HepG2 (cell line): ENCODE results near the gene ZNF628. TPM values are rescaled to one million over a fixed set of nuclear protein-coding genes. Genes with fewer than 3 reads are reported as not detected.

Experiments
- CBX5 ChIP-seq: sonication (generic); formaldehyde crosslinking; IDR thresholded peaks from 2 replicates; pipeline ENCODE4 v1.4.0; 2020; ENCODE audit warnings: missing genetic modification reagents, borderline replicate concordance
- CENPT ChIP-seq: sonication (generic); formaldehyde crosslinking; IDR thresholded peaks from 2 replicates; pipeline ENCODE4 v1.8.0; 2022; ENCODE audit warnings: low read depth, mild to moderate bottlenecking, moderate library complexity, missing genetic modification reagents
- DMAP1 ChIP-seq: IDR thresholded peaks from 2 replicates; pipeline ENCODE4 v1.6.1; 2016
- FOXK2 ChIP-seq: fragments of 450-650 bp; IDR thresholded peaks from 2 replicates; pipeline ENCODE4 v1.6.1; 2016
- HNRNPK ChIP-seq: fragments of 200-400 bp; formaldehyde crosslinking; IDR thresholded peaks from 2 replicates; pipeline ENCODE4 v1.6.1; 2018; ENCODE audit warnings: low read length, low read depth, moderate library complexity, mild to moderate bottlenecking; ENCODE audit not compliant: poor library complexity, severe bottlenecking
- HNRNPUL1 ChIP-seq: fragments of 200-400 bp; formaldehyde crosslinking; IDR thresholded peaks from 2 replicates; pipeline ENCODE4 v1.6.1; 2017; ENCODE audit warnings: low read depth, mild to moderate bottlenecking, low read length, moderate library complexity
- NFYB ChIP-seq: sonication (generic); formaldehyde crosslinking; IDR thresholded peaks from 2 replicates; pipeline ENCODE4 v1.4.0; 2020; ENCODE audit warnings: missing genetic modification reagents
- POLR2G ChIP-seq: fragments of 200-400 bp; formaldehyde crosslinking; IDR thresholded peaks from 2 replicates; pipeline ENCODE4 v1.6.1; 2018; ENCODE audit warnings: mild to moderate bottlenecking, low read depth, low read length, moderate library complexity
- RCOR2 ChIP-seq: IDR thresholded peaks from 2 replicates; pipeline ENCODE4 v1.6.1; 2016; ENCODE audit warnings: missing biosample characterization, missing genetic modification reagents
- TAF15 ChIP-seq: fragments of 200-400 bp; formaldehyde crosslinking; IDR thresholded peaks from one replicate; pipeline ENCODE4 v1.6.1; 2018; ENCODE audit warnings: mild to moderate bottlenecking, low read depth, low read length; ENCODE audit not compliant: poor library complexity, severe bottlenecking
- YY1 ChIP-seq: IDR thresholded peaks from 2 replicates; pipeline ENCODE4 v1.6.1; 2011; ENCODE audit warnings: low read length, low read depth, moderate library complexity, mild to moderate bottlenecking; ENCODE audit not compliant: insufficient read depth, insufficient replicate concordance
- ZNF138 ChIP-seq: sonication (generic); formaldehyde crosslinking; IDR thresholded peaks from 2 replicates; pipeline ENCODE4 v1.5.0; 2020; ENCODE audit warnings: mild to moderate bottlenecking, low read depth, missing genetic modification reagents
- ZNF264 ChIP-seq: sonication (generic); formaldehyde crosslinking; IDR thresholded peaks from 2 replicates; pipeline ENCODE4 v1.4.0; 2020; ENCODE audit warnings: missing genetic modification reagents
- polyA plus RNA-seq, 8 experiments: library from polyadenylated mRNA; depleted of rRNA in 3 of 8; stranded (reverse) in 7 of 8; unstranded in 1 of 8; fragments of >200 nt; fragmentation: Illumina TruSeq in 4 of 8; extraction: Trizol in 4 of 8; gene quantifications; 2 replicates each; pipeline versions ENCODE4 v1.2.1 to v1.2.3, GENCODE V29; 2011 to 2016; ENCODE audit warnings: low read depth in 4 of 8, missing spikeins in 1 of 8, mixed read lengths in 1 of 8; ENCODE audit not compliant: insufficient read depth in 1 of 8
- total RNA-seq, 5 experiments: library from RNA; depleted of rRNA; stranded (reverse); fragments of >200 nt; fragmentation: Illumina TruSeq; extraction: Trizol; gene quantifications; 2 replicates each; pipeline ENCODE4 v1.2.3, GENCODE V29; 2016; ENCODE audit warnings: low read depth in 1 of 5
- TF ChIP-seq, protein P1 (sequence below): sonication (generic); formaldehyde crosslinking; IDR thresholded peaks from 2 replicates; pipeline ENCODE4 v1.4.0; 2020; ENCODE audit warnings: missing genetic modification reagents, borderline replicate concordance
- TF ChIP-seq, protein P2 (sequence below): IDR thresholded peaks from 2 replicates; pipeline ENCODE4 v1.6.1; 2016
- TF ChIP-seq, protein P3 (sequence below): sonication (generic); formaldehyde crosslinking; IDR thresholded peaks from 2 replicates; pipeline ENCODE4 v1.4.0; 2020; ENCODE audit warnings: missing genetic modification reagents; ENCODE audit errors: not compliant biosample characterization
- TF ChIP-seq, protein P4 (sequence below), 2 experiments: sonication (generic) in 1 of 2; formaldehyde crosslinking in 1 of 2; IDR thresholded peaks; 2 replicates each; pipeline versions ENCODE4 v1.4.0 to v1.6.1; 2016 to 2020; ENCODE audit warnings: borderline replicate concordance in 1 of 2, low read depth in 1 of 2, mild to moderate bottlenecking in 1 of 2, missing genetic modification reagents in 1 of 2

The ZNF628 gene
- total and polyA plus RNA-seq, 2 of the 13 experiments (the other 11 are each of a cell fraction or from before 2014, with no cell fraction given), result 0.54 to 1.2 TPM

DNA sequence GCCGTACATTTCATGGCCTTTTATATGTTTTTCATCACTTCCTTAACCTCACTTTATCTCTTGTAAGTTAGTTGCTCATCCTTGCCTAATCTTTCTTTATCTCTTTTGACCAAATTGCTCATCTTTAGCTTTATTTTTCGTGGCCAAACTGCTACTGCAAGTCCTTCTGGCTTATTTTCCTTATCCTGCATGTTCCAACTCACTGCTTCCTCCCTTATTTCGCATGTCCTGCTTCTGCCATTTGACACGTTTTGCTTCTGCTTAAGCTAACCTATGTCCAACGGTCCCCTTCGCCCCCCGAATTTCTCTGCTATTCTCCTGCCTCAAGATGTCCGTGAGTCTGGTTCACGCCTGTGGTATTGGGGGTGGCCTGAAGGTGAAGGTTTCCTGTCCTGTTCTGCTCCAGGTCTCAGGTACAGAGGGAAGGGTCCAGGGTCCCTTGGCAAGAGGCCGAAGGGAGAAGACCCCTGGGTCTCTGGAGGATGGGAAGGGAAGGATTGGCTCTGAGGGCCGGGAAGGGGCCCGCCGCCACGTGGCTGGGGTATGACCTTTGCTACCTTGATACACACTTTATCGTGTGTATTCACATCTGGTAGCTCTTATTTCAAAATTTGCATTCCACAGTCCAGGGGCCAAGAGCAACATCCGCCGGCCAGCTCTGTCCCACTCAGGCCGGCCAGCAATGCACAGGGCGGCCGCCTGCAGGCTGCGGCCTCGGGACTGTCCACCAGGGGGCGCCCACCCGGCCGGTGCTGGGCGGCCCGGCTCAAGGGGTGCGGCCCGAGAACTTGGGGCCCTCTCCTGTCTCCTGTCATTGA is 9.0 kb upstream of the ZNF628 start (continued):
- TF ChIP-seq, protein P1, sequence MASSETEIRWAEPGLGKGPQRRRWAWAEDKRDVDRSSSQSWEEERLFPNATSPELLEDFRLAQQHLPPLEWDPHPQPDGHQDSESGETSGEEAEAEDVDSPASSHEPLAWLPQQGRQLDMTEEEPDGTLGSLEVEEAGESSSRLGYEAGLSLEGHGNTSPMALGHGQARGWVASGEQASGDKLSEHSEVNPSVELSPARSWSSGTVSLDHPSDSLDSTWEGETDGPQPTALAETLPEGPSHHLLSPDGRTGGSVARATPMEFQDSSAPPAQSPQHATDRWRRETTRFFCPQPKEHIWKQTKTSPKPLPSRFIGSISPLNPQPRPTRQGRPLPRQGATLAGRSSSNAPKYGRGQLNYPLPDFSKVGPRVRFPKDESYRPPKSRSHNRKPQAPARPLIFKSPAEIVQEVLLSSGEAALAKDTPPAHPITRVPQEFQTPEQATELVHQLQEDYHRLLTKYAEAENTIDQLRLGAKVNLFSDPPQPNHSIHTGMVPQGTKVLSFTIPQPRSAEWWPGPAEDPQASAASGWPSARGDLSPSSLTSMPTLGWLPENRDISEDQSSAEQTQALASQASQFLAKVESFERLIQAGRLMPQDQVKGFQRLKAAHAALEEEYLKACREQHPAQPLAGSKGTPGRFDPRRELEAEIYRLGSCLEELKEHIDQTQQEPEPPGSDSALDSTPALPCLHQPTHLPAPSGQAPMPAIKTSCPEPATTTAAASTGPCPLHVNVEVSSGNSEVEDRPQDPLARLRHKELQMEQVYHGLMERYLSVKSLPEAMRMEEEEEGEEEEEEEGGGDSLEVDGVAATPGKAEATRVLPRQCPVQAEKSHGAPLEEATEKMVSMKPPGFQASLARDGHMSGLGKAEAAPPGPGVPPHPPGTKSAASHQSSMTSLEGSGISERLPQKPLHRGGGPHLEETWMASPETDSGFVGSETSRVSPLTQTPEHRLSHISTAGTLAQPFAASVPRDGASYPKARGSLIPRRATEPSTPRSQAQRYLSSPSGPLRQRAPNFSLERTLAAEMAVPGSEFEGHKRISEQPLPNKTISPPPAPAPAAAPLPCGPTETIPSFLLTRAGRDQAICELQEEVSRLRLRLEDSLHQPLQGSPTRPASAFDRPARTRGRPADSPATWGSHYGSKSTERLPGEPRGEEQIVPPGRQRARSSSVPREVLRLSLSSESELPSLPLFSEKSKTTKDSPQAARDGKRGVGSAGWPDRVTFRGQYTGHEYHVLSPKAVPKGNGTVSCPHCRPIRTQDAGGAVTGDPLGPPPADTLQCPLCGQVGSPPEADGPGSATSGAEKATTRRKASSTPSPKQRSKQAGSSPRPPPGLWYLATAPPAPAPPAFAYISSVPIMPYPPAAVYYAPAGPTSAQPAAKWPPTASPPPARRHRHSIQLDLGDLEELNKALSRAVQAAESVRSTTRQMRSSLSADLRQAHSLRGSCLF (CRISPR knock-in tag), result no peak
- TF ChIP-seq POLR2G, result no peak
- TF ChIP-seq CBX5 (CRISPR knock-in tag), result peak; percentile 41; the same call in 1 of the 2 replicates
- TF ChIP-seq TAF15, result no peak
- no peak; the same call in 1 of the 2 replicates for TF ChIP-seq NFYB (CRISPR knock-in tag)
- TF ChIP-seq, protein P2, sequence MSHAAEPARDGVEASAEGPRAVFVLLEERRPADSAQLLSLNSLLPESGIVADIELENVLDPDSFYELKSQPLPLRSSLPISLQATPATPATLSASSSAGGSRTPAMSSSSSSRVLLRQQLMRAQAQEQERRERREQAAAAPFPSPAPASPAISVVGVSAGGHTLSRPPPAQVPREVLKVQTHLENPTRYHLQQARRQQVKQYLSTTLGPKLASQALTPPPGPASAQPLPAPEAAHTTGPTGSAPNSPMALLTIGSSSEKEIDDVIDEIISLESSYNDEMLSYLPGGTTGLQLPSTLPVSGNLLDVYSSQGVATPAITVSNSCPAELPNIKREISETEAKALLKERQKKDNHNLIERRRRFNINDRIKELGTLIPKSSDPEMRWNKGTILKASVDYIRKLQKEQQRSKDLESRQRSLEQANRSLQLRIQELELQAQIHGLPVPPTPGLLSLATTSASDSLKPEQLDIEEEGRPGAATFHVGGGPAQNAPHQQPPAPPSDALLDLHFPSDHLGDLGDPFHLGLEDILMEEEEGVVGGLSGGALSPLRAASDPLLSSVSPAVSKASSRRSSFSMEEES (CRISPR knock-in tag), result 0 out of 2 replicates have a peak, but pooled peaks have one; percentile 28
- TF ChIP-seq, protein P3, sequence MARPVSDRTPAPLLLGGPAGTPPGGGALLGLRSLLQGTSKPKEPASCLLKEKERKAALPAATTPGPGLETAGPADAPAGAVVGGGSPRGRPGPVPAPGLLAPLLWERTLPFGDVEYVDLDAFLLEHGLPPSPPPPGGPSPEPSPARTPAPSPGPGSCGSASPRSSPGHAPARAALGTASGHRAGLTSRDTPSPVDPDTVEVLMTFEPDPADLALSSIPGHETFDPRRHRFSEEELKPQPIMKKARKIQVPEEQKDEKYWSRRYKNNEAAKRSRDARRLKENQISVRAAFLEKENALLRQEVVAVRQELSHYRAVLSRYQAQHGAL (CRISPR knock-in tag), result no peak
- TF ChIP-seq YY1, result peak; percentile 46
- TF ChIP-seq, protein P4, sequence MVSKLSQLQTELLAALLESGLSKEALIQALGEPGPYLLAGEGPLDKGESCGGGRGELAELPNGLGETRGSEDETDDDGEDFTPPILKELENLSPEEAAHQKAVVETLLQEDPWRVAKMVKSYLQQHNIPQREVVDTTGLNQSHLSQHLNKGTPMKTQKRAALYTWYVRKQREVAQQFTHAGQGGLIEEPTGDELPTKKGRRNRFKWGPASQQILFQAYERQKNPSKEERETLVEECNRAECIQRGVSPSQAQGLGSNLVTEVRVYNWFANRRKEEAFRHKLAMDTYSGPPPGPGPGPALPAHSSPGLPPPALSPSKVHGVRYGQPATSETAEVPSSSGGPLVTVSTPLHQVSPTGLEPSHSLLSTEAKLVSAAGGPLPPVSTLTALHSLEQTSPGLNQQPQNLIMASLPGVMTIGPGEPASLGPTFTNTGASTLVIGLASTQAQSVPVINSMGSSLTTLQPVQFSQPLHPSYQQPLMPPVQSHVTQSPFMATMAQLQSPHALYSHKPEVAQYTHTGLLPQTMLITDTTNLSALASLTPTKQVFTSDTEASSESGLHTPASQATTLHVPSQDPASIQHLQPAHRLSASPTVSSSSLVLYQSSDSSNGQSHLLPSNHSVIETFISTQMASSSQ (IDR thresholded peaks at IDR 0.05; ENCODE audit: low read depth), result no peak
- TF ChIP-seq, protein P4 (CRISPR knock-in tag; IDR thresholded peaks at IDR 0.05; ENCODE audit: borderline replicate concordance), result no peak; the same call in 1 of the 2 replicates
- no peak for TF ChIP-seq ZNF264 (CRISPR knock-in tag)
- no peak for TF ChIP-seq HNRNPK
- TF ChIP-seq ZNF138, result no peak
- no peak for TF ChIP-seq HNRNPUL1
- no peak for TF ChIP-seq CENPT (CRISPR knock-in tag)
- no peak for TF ChIP-seq FOXK2
- no peak for TF ChIP-seq RCOR2 (CRISPR knock-in tag)
- TF ChIP-seq DMAP1 (CRISPR knock-in tag), result peak; percentile 58; the same call in 1 of the 2 replicates
